ENCODE results near the gene BMP2K.

GRCh38 chr4:78756137-78756536 lies 20.0 kb upstream of the BMP2K start:
- TF ChIP-seq CTCF (conservative IDR thresholded peaks at IDR 0.05 in 1 of 2, IDR thresholded peaks at IDR 0.05 in 1 of 2; ENCODE audit: extremely low read depth in 1 of 2, insufficient read depth in 1 of 2, low read depth in 1 of 2, low read length in 2 of 2) (no peak), EZH2 (IDR thresholded peaks at IDR 0.05; ENCODE audit: borderline replicate concordance, low read length) (no peak)
